ENCODE measurements around the gene TUBB2A.
"Not testable (repeated sequence)": the region's sequence is repeated elsewhere in the genome, so short reads cannot be mapped to it uniquely, and the experiment has no call there.

TUBB2A gene

GRCh38 chr6:3152689-3153088, 4.7 kb downstream of the TUBB2A start:
- DNase-seq, result no peak

GRCh38 chr6:3151691-3152090, 5.7 kb downstream of the TUBB2A start:
- peak; percentile 60 for DNase-seq

GRCh38 chr6:3147914-3148757, 9.2 kb downstream of the TUBB2A start:
- no peak for DNase-seq

GRCh38 chr6:3144571-3144970, 12.8 kb downstream of the TUBB2A start:
- no peak for DNase-seq

- no peak for DNase-seq
Observed at GRCh38 chr6:3143158-3143557, 14.2 kb downstream of the TUBB2A start.

GRCh38 chr6:3142536-3142935, 14.8 kb downstream of the TUBB2A start:
- no peak for DNase-seq

GRCh38 chr6:3140201-3140600, 17.1 kb downstream of the TUBB2A start:
- DNase-seq, result no peak

- DNase-seq, result peak; percentile 57
Observed at GRCh38 chr6:3139090-3139903, 18.0 kb downstream of the TUBB2A start.

GRCh38 chr6:3138341-3138740, 19.0 kb downstream of the TUBB2A start:
- DNase-seq, result no peak

GRCh38 chr6:3137873-3138272, 19.5 kb downstream of the TUBB2A start:
- not testable (repeated sequence) for DNase-seq

GRCh38 chr6:3137057-3137777, 20.1 kb downstream of the TUBB2A start:
- no peak for DNase-seq

- no peak for DNase-seq
Observed at GRCh38 chr6:3136292-3137011, 20.9 kb downstream of the TUBB2A start.

GRCh38 chr6:3135668-3136291, 21.6 kb downstream of the TUBB2A start:
- DNase-seq, result no peak

GRCh38 chr6:3133515-3133914, 23.8 kb downstream of the TUBB2A start:
- DNase-seq, result no peak

GRCh38 chr6:3131695-3132094, 25.6 kb downstream of the TUBB2A start:
- no peak for DNase-seq

- DNase-seq, result no peak
Observed at GRCh38 chr6:3128356-3129108, 28.8 kb downstream of the TUBB2A start.

GRCh38 chr6:3125815-3126214, 31.5 kb downstream of the TUBB2A start:
- no peak for DNase-seq

- no peak for DNase-seq
Observed at GRCh38 chr6:3124667-3125066, 32.7 kb downstream of the TUBB2A start.

GRCh38 chr6:3122823-3123182, 34.5 kb downstream of the TUBB2A start:
- no peak for DNase-seq

GRCh38 chr6:3120765-3121089, 36.6 kb downstream of the TUBB2A start:
- DNase-seq, result no peak

- DNase-seq, result no peak
Observed at GRCh38 chr6:3119040-3119723, 38.2 kb downstream of the TUBB2A start.
